ENCODE data around the gene INPP5J.

The INPP5J gene

DNA sequence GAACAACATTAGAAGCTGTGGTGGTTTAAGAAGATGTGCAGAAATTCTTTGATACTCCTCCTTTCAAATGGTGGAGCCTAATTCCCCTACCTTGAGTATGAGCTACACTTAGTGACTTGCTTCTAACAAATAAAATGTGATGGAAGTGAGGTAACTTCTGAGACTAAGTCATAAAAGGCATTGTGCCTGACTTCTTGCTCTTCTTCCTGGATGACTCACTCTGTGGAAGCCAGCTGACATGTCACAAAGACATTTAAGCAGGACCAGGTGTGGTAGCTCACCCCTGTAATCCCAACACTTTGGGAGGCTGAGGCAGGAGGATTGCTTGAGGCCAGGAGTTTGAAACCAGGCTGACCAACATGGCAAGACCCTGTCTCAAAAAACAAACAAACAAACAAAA, 21.5 kb downstream of the INPP5J start:
- no peaks in the 10 kb centered on the region for H3K36me3 ChIP-seq (ENCODE audit: control insufficient read depth, insufficient read depth, low read length)
- H3K27ac ChIP-seq (ENCODE audit: insufficient read depth, low read length, poor library complexity, severe bottlenecking) = no peak overlapping the region
- no peaks in the 10 kb centered on the region for H3K9me3 ChIP-seq (ENCODE audit: control insufficient read depth, low read length)
- no peak overlapping the region for H3K4me3 ChIP-seq (ENCODE audit: insufficient read depth, low read depth, low read length, poor library complexity, severe bottlenecking)
- H3K27me3 ChIP-seq (replicated peaks; ENCODE audit: control insufficient read depth, insufficient read depth, low read length, poor library complexity, severe bottlenecking) = no peaks in the 10 kb centered on the region
- no peaks in the 10 kb centered on the region for H3K4me1 ChIP-seq (ENCODE audit: control insufficient read depth, insufficient read depth, low read length, poor library complexity, severe bottlenecking)
- no peak for DNase-seq

DNA sequence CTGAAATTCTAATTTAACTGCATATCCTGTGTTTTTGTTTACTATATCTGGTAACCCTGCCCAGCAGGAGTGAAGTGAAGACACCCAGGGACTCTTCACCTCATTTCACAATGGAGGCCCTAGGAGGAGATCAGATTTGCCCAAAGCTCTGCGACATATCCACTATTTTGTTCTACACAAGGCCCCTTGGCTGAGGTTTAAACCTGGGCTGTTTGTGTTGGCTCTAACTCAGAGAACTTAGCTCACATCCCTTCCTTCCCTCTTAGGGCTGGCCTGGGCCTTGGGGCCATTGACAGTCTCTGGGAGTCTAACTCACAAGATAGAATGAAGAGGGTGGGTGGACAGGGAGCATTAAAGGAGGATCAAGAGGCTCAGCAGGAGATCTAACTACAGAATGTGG, 25.7 kb downstream of the INPP5J start:
- Histone ChIP-seq H3K27ac (ENCODE audit: insufficient read depth, low read length, poor library complexity, severe bottlenecking) (no peak overlapping the region), H3K4me1 (ENCODE audit: control insufficient read depth, insufficient read depth, low read length, poor library complexity, severe bottlenecking) (no peaks in the 10 kb centered on the region), H3K9me3 (ENCODE audit: control insufficient read depth, low read length) (no peaks in the 10 kb centered on the region), H3K4me3 (ENCODE audit: insufficient read depth, low read depth, low read length, poor library complexity, severe bottlenecking) (no peak overlapping the region), H3K36me3 (ENCODE audit: control insufficient read depth, insufficient read depth, low read length) (no peaks in the 10 kb centered on the region), H3K27me3 (replicated peaks; ENCODE audit: control insufficient read depth, insufficient read depth, low read length, poor library complexity, severe bottlenecking) (no peaks in the 10 kb centered on the region)
- DNase-seq = no peak

DNA sequence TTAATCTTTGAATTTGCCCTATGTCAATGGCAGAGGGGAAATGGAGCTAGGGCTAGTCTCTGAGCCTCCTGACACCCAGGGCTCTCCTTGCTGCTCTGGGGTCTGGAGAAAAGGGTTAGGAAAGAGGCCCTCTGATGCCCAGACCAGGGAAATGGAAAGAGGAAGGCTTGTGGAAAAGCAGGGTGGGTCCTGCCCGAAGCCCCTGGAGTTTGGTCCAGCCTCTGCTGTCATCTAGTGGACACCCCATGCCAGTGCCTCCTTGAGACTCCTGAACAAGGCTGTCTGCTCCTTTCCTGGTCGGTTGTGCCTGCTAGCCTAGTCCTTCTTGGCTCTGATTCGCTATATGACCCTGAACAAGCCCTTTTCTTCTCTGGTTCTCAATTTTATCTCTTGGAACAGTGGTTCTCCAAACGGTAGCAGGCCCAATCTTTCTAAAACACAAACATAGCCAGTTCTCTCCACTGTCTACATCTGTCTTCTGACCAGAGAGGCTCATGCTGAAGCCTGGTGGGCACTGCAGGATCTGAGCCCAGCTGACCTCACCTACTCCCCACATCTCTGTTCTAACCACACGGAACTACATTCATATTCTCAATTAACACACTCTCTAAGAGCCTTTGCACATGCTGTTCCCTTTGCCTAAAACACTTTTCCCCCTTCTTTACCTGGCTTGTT, 26.3 kb downstream of the INPP5J start:
- no peaks in the 10 kb centered on the region for H3K4me1 ChIP-seq (ENCODE audit: control insufficient read depth, insufficient read depth, low read length, poor library complexity, severe bottlenecking)
- no peak overlapping the region for H3K4me3 ChIP-seq (ENCODE audit: insufficient read depth, low read depth, low read length, poor library complexity, severe bottlenecking)
- no peaks in the 10 kb centered on the region for H3K36me3 ChIP-seq (ENCODE audit: control insufficient read depth, insufficient read depth, low read length)
- no peaks in the 10 kb centered on the region for H3K27me3 ChIP-seq (replicated peaks; ENCODE audit: control insufficient read depth, insufficient read depth, low read length, poor library complexity, severe bottlenecking)
- peak in 1 of 3 donors; percentile 5 for DNase-seq
- no peak overlapping the region for H3K27ac ChIP-seq (ENCODE audit: insufficient read depth, low read length, poor library complexity, severe bottlenecking)
- H3K9me3 ChIP-seq (ENCODE audit: control insufficient read depth, low read length) = no peaks in the 10 kb centered on the region

DNA sequence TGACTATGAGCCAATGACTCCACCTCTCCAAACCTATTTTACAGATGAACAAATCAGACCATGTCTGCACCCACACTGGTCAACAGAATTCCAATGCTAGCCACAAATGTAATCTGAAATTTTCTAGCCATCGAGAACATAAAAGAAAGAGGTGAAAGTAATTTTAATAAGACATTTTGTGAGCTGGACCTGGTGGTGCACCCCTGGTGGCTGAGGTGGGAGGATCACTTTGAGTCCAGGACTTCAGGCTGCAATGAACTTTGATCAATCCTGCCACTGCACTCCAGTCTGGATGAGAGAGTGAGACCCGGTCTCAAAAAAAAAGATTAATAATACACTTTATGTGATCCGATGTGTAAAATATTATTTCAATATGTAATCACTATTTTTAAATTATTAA, 27.8 kb downstream of the INPP5J start:
- Histone ChIP-seq H3K4me1 (ENCODE audit: control insufficient read depth, insufficient read depth, low read length, poor library complexity, severe bottlenecking) (no peaks in the 10 kb centered on the region), H3K36me3 (ENCODE audit: control insufficient read depth, insufficient read depth, low read length) (no peaks in the 10 kb centered on the region), H3K9me3 (ENCODE audit: control insufficient read depth, low read length) (no peaks in the 10 kb centered on the region), H3K27me3 (replicated peaks; ENCODE audit: control insufficient read depth, insufficient read depth, low read length, poor library complexity, severe bottlenecking) (no peaks in the 10 kb centered on the region), H3K4me3 (ENCODE audit: insufficient read depth, low read depth, low read length, poor library complexity, severe bottlenecking) (no peak overlapping the region), H3K27ac (ENCODE audit: insufficient read depth, low read length, poor library complexity, severe bottlenecking) (no peak overlapping the region)
- DNase-seq = no peak

- DNase-seq = no peak
- H3K4me1 ChIP-seq (ENCODE audit: control insufficient read depth, insufficient read depth, low read length, poor library complexity, severe bottlenecking) = no peaks in the 10 kb centered on the region
- H3K36me3 ChIP-seq (ENCODE audit: control insufficient read depth, insufficient read depth, low read length) = no peaks in the 10 kb centered on the region
- H3K27me3 ChIP-seq (replicated peaks; ENCODE audit: control insufficient read depth, insufficient read depth, low read length, poor library complexity, severe bottlenecking) = no peaks in the 10 kb centered on the region
- no peak overlapping the region for H3K27ac ChIP-seq (ENCODE audit: insufficient read depth, low read length, poor library complexity, severe bottlenecking)
- no peak overlapping the region for H3K4me3 ChIP-seq (ENCODE audit: insufficient read depth, low read depth, low read length, poor library complexity, severe bottlenecking)
- no peaks in the 10 kb centered on the region for H3K9me3 ChIP-seq (ENCODE audit: control insufficient read depth, low read length)
These were observed 29.1 kb downstream of the INPP5J start for GRCh38 chr22:31151872-31152271.

DNA sequence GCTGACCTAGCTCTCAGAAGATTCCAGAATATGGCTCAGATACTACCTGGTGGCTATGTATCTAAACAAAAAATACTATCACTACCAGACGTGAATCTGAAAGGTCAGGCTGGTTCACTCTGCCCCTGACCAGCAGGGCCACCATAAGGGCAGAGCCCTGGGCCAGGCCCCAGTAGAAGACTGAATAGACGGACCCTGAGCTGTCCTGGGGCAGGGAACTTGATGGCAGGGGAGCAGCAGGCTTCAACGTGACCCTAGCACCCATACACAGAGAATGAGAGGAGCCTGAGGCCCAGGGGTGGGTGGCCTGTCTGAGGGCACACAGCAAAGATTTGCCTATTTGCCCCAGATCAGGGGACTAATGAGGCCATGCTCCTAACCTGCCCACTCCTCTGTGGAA, 30.6 kb downstream of the INPP5J start:
- Histone ChIP-seq H3K27ac (ENCODE audit: insufficient read depth, low read length, poor library complexity, severe bottlenecking) (no peak overlapping the region), H3K4me1 (ENCODE audit: control insufficient read depth, insufficient read depth, low read length, poor library complexity, severe bottlenecking) (no peaks in the 10 kb centered on the region), H3K4me3 (ENCODE audit: insufficient read depth, low read depth, low read length, poor library complexity, severe bottlenecking) (no peak overlapping the region), H3K27me3 (replicated peaks; ENCODE audit: control insufficient read depth, insufficient read depth, low read length, poor library complexity, severe bottlenecking) (no peaks in the 10 kb centered on the region), H3K9me3 (ENCODE audit: control insufficient read depth, low read length) (no peaks in the 10 kb centered on the region), H3K36me3 (ENCODE audit: control insufficient read depth, insufficient read depth, low read length) (no peaks in the 10 kb centered on the region)
- no peak for DNase-seq

DNA sequence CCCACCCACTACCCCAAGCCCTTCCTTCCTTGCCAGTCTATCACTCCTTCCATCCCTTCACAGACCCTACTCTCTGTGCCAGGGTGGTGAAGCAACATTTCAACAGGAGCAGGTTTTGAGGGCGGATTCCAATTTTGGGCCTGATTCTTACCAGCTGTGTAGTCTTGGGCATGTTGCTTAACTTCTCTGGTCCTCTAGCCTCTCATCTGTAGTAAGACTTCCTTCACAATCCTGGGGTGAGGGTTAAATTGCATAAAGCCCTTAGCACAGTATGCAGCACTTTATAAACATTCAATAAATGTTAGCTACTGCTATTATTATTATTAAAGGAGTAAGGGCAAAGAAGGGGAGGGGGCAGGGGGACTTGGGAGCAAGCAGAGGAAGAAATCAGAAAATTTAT, 32.2 kb downstream of the INPP5J start:
- Histone ChIP-seq H3K36me3 (ENCODE audit: control insufficient read depth, insufficient read depth, low read length) (no peaks in the 10 kb centered on the region), H3K9me3 (ENCODE audit: control insufficient read depth, low read length) (no peaks in the 10 kb centered on the region), H3K27me3 (replicated peaks; ENCODE audit: control insufficient read depth, insufficient read depth, low read length, poor library complexity, severe bottlenecking) (no peaks in the 10 kb centered on the region), H3K27ac (ENCODE audit: insufficient read depth, low read length, poor library complexity, severe bottlenecking) (no peak overlapping the region), H3K4me1 (ENCODE audit: control insufficient read depth, insufficient read depth, low read length, poor library complexity, severe bottlenecking) (no peaks in the 10 kb centered on the region), H3K4me3 (ENCODE audit: insufficient read depth, low read depth, low read length, poor library complexity, severe bottlenecking) (no peak overlapping the region)
- DNase-seq = no peak

GRCh38 chr22:31155422-31155821, 32.7 kb downstream of the INPP5J start:
- Histone ChIP-seq H3K27ac (ENCODE audit: insufficient read depth, low read length, poor library complexity, severe bottlenecking) (no peak overlapping the region), H3K9me3 (ENCODE audit: control insufficient read depth, low read length) (no peaks in the 10 kb centered on the region), H3K4me1 (ENCODE audit: control insufficient read depth, insufficient read depth, low read length, poor library complexity, severe bottlenecking) (no peaks in the 10 kb centered on the region), H3K4me3 (ENCODE audit: insufficient read depth, low read depth, low read length, poor library complexity, severe bottlenecking) (no peak overlapping the region), H3K36me3 (ENCODE audit: control insufficient read depth, insufficient read depth, low read length) (no peaks in the 10 kb centered on the region), H3K27me3 (replicated peaks; ENCODE audit: control insufficient read depth, insufficient read depth, low read length, poor library complexity, severe bottlenecking) (no peaks in the 10 kb centered on the region)
- no peak for DNase-seq

- DNase-seq = peak in 1 of 3 donors; percentile 4
These were observed 37.7 kb downstream of the INPP5J start for GRCh38 chr22:31160328-31160978.

GRCh38 chr22:31161386-31161785, 38.6 kb downstream of the INPP5J start:
- Histone ChIP-seq H3K36me3 (ENCODE audit: control insufficient read depth, insufficient read depth, low read length) (peaks cover 5% of the 10 kb centered on the region), H3K4me1 (ENCODE audit: control insufficient read depth, insufficient read depth, low read length, poor library complexity, severe bottlenecking) (peaks cover 10% of the 10 kb centered on the region), H3K27me3 (replicated peaks; ENCODE audit: control insufficient read depth, insufficient read depth, low read length, poor library complexity, severe bottlenecking) (no peaks in the 10 kb centered on the region), H3K4me3 (ENCODE audit: insufficient read depth, low read depth, low read length, poor library complexity, severe bottlenecking) (no peak overlapping the region), H3K27ac (ENCODE audit: insufficient read depth, low read length, poor library complexity, severe bottlenecking) (no peak overlapping the region), H3K9me3 (ENCODE audit: control insufficient read depth, low read length) (no peaks in the 10 kb centered on the region)
- DNase-seq = no peak

More at GRCh38 chr22:31160328-31160978, 37.7 kb downstream of the INPP5J start:
- Histone ChIP-seq H3K27ac (ENCODE audit: insufficient read depth, low read length, poor library complexity, severe bottlenecking) (peak overlapping the region; percentile 75), H3K4me1 (ENCODE audit: control insufficient read depth, insufficient read depth, low read length, poor library complexity, severe bottlenecking) (peaks cover 10% of the 10 kb centered on the region), H3K4me3 (ENCODE audit: insufficient read depth, low read depth, low read length, poor library complexity, severe bottlenecking) (peak overlapping the region; percentile 76), H3K9me3 (ENCODE audit: control insufficient read depth, low read length) (no peaks in the 10 kb centered on the region), H3K27me3 (replicated peaks; ENCODE audit: control insufficient read depth, insufficient read depth, low read length, poor library complexity, severe bottlenecking) (no peaks in the 10 kb centered on the region), H3K36me3 (ENCODE audit: control insufficient read depth, insufficient read depth, low read length) (no peaks in the 10 kb centered on the region)

All from effector memory CD4-positive, alpha-beta T cell (primary cell).